ENCODE data around the gene SLC4A8.

Gene SLC4A8

GRCh38 chr12:51471111-51471864 lies 46.7 kb downstream of the SLC4A8 start:
- no peak overlapping the region for H3K4me3 ChIP-seq (ENCODE audit: low read length in 2 of 2)
- H3K14ac ChIP-seq (ENCODE audit: low read length): no peak overlapping the region
- H2AFZ ChIP-seq (ENCODE audit: low read length): no peak overlapping the region
- no peak overlapping the region for H3K27ac ChIP-seq (replicated peaks; ENCODE audit: low read length)
- no peak overlapping the region for H3K18ac ChIP-seq (ENCODE audit: low read length)
- no peak overlapping the region for H2BK15ac ChIP-seq (ENCODE audit: low read length)
- H4K91ac ChIP-seq (ENCODE audit: low read depth, low read length, poor library complexity): no peak overlapping the region
- no peak overlapping the region for H2AK5ac ChIP-seq (ENCODE audit: low read depth, low read length)
- no peaks in the 10 kb centered on the region for H3K79me1 ChIP-seq (ENCODE audit: low read depth, low read length)
- no peak overlapping the region for H2BK120ac ChIP-seq (ENCODE audit: low read depth, low read length)
- H2BK5ac ChIP-seq (ENCODE audit: low read length): no peak overlapping the region
- no peak overlapping the region for H3K23ac ChIP-seq (ENCODE audit: low read depth, low read length, poor library complexity)
- no peak overlapping the region for H4K8ac ChIP-seq (ENCODE audit: low read depth, low read length)
- H3K4me2 ChIP-seq (ENCODE audit: insufficient read depth, low read length, poor library complexity, severe bottlenecking): no peak overlapping the region
- DNase-seq (ENCODE audit: low spot score): no peak
- no peak overlapping the region for H3K9ac ChIP-seq (ENCODE audit: low read depth, low read length, poor library complexity)
- no peaks in the 10 kb centered on the region for H3K27me3 ChIP-seq (ENCODE audit: control insufficient read depth in 3 of 3, insufficient read depth in 3 of 3, low read depth in 1 of 3, low read length in 3 of 3)
- H3K9me3 ChIP-seq (replicated peaks in 1 of 2; ENCODE audit: control insufficient read depth in 2 of 2, insufficient read depth in 1 of 2, low read depth in 1 of 2, low read length in 2 of 2): no peaks in the 10 kb centered on the region
- H3K4me1 ChIP-seq (ENCODE audit: control insufficient read depth in 2 of 2, insufficient read depth in 1 of 2, low read depth in 1 of 2, low read length in 2 of 2): no peaks in the 10 kb centered on the region
- peaks cover 7 to 74% of the 10 kb centered on the region in 2 donors for H3K36me3 ChIP-seq (replicated peaks in 1 of 2; ENCODE audit: control insufficient read depth in 2 of 2, insufficient read depth in 2 of 2, low read length in 2 of 2)
- H2BK12ac ChIP-seq (ENCODE audit: low read length): no peak overlapping the region
- no CpG with 5 or more reads among the region's 7 CpGs for WGBS, 2 donors (ENCODE audit: extremely low coverage in 2 of 2, insufficient read length in 2 of 2, insufficient replicate concordance in 1 of 2)
- no peak overlapping the region for H3K4ac ChIP-seq (ENCODE audit: low read length)

DNA sequence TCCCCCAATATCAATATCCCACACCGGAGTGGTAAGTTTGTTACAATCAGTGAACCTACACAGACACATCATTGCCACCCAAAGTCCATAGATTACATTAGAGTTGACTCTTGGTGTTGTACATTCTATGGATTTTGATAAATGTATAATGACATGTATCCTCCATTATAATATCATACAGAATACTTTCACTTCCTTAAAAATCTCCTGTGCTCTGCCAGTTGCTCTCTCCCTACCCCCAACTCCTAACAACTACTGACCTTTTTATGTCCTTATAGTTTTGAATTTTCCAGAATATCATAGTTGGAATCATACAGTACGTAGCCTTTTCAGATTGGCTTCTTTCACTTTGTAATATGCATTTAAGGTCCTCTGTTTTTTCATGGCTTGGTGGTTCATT lies 48.4 kb downstream of the SLC4A8 start:
- Histone ChIP-seq H2AK5ac (ENCODE audit: low read depth, low read length) (no peak overlapping the region), H3K27me3 (ENCODE audit: control insufficient read depth in 3 of 3, insufficient read depth in 3 of 3, low read depth in 1 of 3, low read length in 3 of 3) (no peaks in the 10 kb centered on the region), H3K18ac (ENCODE audit: low read length) (no peak overlapping the region), H3K4me2 (ENCODE audit: insufficient read depth, low read length, poor library complexity, severe bottlenecking) (no peak overlapping the region), H4K8ac (ENCODE audit: low read depth, low read length) (no peak overlapping the region), H3K79me1 (ENCODE audit: low read depth, low read length) (no peaks in the 10 kb centered on the region), H3K4me1 (ENCODE audit: control insufficient read depth in 2 of 2, insufficient read depth in 1 of 2, low read depth in 1 of 2, low read length in 2 of 2) (no peaks in the 10 kb centered on the region), H2AFZ (ENCODE audit: low read length) (no peak overlapping the region), H3K9me3 (replicated peaks in 1 of 2; ENCODE audit: control insufficient read depth in 2 of 2, insufficient read depth in 1 of 2, low read depth in 1 of 2, low read length in 2 of 2) (no peaks in the 10 kb centered on the region), H3K14ac (ENCODE audit: low read length) (no peak overlapping the region), H2BK15ac (ENCODE audit: low read length) (no peak overlapping the region), H3K23ac (ENCODE audit: low read depth, low read length, poor library complexity) (no peak overlapping the region), H2BK120ac (ENCODE audit: low read depth, low read length) (no peak overlapping the region), H3K27ac (replicated peaks; ENCODE audit: low read length) (no peak overlapping the region), H3K9ac (ENCODE audit: low read depth, low read length, poor library complexity) (no peak overlapping the region), H3K4me3 (ENCODE audit: low read length in 2 of 2) (no peak overlapping the region), H2BK12ac (ENCODE audit: low read length) (no peak overlapping the region), H2BK5ac (ENCODE audit: low read length) (no peak overlapping the region), H3K36me3 (replicated peaks in 1 of 2; ENCODE audit: control insufficient read depth in 2 of 2, insufficient read depth in 2 of 2, low read length in 2 of 2) (peaks cover 7 to 69% of the 10 kb centered on the region in 2 donors), H3K4ac (ENCODE audit: low read length) (no peak overlapping the region), H4K91ac (ENCODE audit: low read depth, low read length, poor library complexity) (no peak overlapping the region)
- no peak for DNase-seq (ENCODE audit: low spot score)
- no CpG with 5 or more reads among the region's 2 CpGs for WGBS, 2 donors (ENCODE audit: extremely low coverage in 2 of 2, insufficient read length in 2 of 2, insufficient replicate concordance in 1 of 2)

DNA sequence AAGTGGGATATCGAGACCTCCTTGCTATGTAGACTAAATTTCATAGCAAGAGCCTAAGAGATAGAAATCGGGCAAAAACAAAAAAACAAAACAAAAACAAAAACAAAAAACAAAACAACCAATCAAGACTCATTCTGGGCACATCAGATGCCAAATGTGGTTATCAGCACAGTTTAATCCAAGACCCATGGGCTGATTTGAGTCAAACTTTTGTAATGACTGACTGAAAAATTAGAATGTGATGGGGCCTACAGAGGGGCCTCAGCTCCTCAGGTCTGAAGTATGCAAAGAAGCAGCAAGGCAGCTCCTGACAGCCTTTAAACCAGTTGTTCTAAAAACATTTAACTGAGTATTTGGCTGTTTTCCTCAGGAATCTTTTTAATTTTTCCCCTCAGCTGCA lies 49.3 kb downstream of the SLC4A8 start:
- Histone ChIP-seq H3K4me2 (ENCODE audit: insufficient read depth, low read length, poor library complexity, severe bottlenecking) (no peak overlapping the region), H2BK15ac (ENCODE audit: low read length) (no peak overlapping the region), H3K9ac (ENCODE audit: low read depth, low read length, poor library complexity) (no peak overlapping the region), H2AFZ (ENCODE audit: low read length) (no peak overlapping the region), H3K9me3 (replicated peaks in 1 of 2; ENCODE audit: control insufficient read depth in 2 of 2, insufficient read depth in 1 of 2, low read depth in 1 of 2, low read length in 2 of 2) (no peaks in the 10 kb centered on the region), H2BK12ac (ENCODE audit: low read length) (no peak overlapping the region), H3K4me3 (ENCODE audit: low read length in 2 of 2) (no peak overlapping the region), H3K18ac (ENCODE audit: low read length) (no peak overlapping the region), H2AK5ac (ENCODE audit: low read depth, low read length) (no peak overlapping the region), H3K23ac (ENCODE audit: low read depth, low read length, poor library complexity) (no peak overlapping the region), H3K27ac (replicated peaks; ENCODE audit: low read length) (no peak overlapping the region), H3K27me3 (ENCODE audit: control insufficient read depth in 3 of 3, insufficient read depth in 3 of 3, low read depth in 1 of 3, low read length in 3 of 3) (no peaks in the 10 kb centered on the region), H2BK5ac (ENCODE audit: low read length) (no peak overlapping the region), H3K4ac (ENCODE audit: low read length) (no peak overlapping the region), H3K79me1 (ENCODE audit: low read depth, low read length) (no peaks in the 10 kb centered on the region), H3K14ac (ENCODE audit: low read length) (no peak overlapping the region), H4K91ac (ENCODE audit: low read depth, low read length, poor library complexity) (no peak overlapping the region), H3K36me3 (replicated peaks in 1 of 2; ENCODE audit: control insufficient read depth in 2 of 2, insufficient read depth in 2 of 2, low read length in 2 of 2) (peaks cover 5 to 64% of the 10 kb centered on the region in 2 donors), H2BK120ac (ENCODE audit: low read depth, low read length) (no peak overlapping the region), H3K4me1 (ENCODE audit: control insufficient read depth in 2 of 2, insufficient read depth in 1 of 2, low read depth in 1 of 2, low read length in 2 of 2) (no peaks in the 10 kb centered on the region), H4K8ac (ENCODE audit: low read depth, low read length) (no peak overlapping the region)
- no peak for DNase-seq (ENCODE audit: low spot score)
- WGBS, 2 donors (ENCODE audit: extremely low coverage in 2 of 2, insufficient read length in 2 of 2, insufficient replicate concordance in 1 of 2): no CpG with 5 or more reads among the region's 2 CpGs

DNA sequence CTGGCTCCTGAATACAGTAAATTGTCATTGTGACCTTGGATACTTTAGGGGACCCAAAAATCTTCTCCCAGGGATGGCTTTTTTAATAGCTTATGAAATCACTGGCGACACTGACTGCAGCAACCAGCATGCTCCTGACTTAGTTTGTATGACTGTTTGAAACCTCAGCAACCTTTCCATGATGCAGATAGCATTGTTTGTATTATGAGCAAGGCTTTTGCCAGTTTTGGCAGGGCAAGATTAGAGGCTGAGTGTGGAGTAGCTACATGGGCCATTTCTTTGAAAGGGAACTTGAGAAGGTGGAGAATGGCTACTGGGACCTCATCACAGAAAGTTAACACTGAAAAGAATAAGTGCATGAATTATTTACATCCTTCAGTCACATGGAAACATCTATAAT lies 50.9 kb downstream of the SLC4A8 start:
- H3K4me2 ChIP-seq (ENCODE audit: insufficient read depth, low read length, poor library complexity, severe bottlenecking): no peak overlapping the region
- H3K4me3 ChIP-seq (ENCODE audit: low read length in 2 of 2): no peak overlapping the region
- H3K23ac ChIP-seq (ENCODE audit: low read depth, low read length, poor library complexity): no peak overlapping the region
- H3K9ac ChIP-seq (ENCODE audit: low read depth, low read length, poor library complexity): no peak overlapping the region
- no peaks in the 10 kb centered on the region for H3K27me3 ChIP-seq (ENCODE audit: control insufficient read depth in 3 of 3, insufficient read depth in 3 of 3, low read depth in 1 of 3, low read length in 3 of 3)
- peaks cover 3 to 53% of the 10 kb centered on the region in 2 donors for H3K36me3 ChIP-seq (replicated peaks in 1 of 2; ENCODE audit: control insufficient read depth in 2 of 2, insufficient read depth in 2 of 2, low read length in 2 of 2)
- H2BK120ac ChIP-seq (ENCODE audit: low read depth, low read length): no peak overlapping the region
- H2BK12ac ChIP-seq (ENCODE audit: low read length): no peak overlapping the region
- H2AFZ ChIP-seq (ENCODE audit: low read length): no peak overlapping the region
- H3K27ac ChIP-seq (replicated peaks; ENCODE audit: low read length): no peak overlapping the region
- no peaks in the 10 kb centered on the region for H3K4me1 ChIP-seq (ENCODE audit: control insufficient read depth in 2 of 2, insufficient read depth in 1 of 2, low read depth in 1 of 2, low read length in 2 of 2)
- WGBS, 2 donors (ENCODE audit: extremely low coverage in 2 of 2, insufficient read length in 2 of 2, insufficient replicate concordance in 1 of 2): no CpG with 5 or more reads among the region's 1 CpG
- no peak overlapping the region for H4K8ac ChIP-seq (ENCODE audit: low read depth, low read length)
- H3K9me3 ChIP-seq (replicated peaks in 1 of 2; ENCODE audit: control insufficient read depth in 2 of 2, insufficient read depth in 1 of 2, low read depth in 1 of 2, low read length in 2 of 2): no peaks in the 10 kb centered on the region
- H2AK5ac ChIP-seq (ENCODE audit: low read depth, low read length): no peak overlapping the region
- no peak overlapping the region for H3K14ac ChIP-seq (ENCODE audit: low read length)
- H3K79me1 ChIP-seq (ENCODE audit: low read depth, low read length): no peaks in the 10 kb centered on the region
- H4K91ac ChIP-seq (ENCODE audit: low read depth, low read length, poor library complexity): no peak overlapping the region
- no peak overlapping the region for H2BK5ac ChIP-seq (ENCODE audit: low read length)
- no peak overlapping the region for H3K18ac ChIP-seq (ENCODE audit: low read length)
- no peak overlapping the region for H2BK15ac ChIP-seq (ENCODE audit: low read length)
- DNase-seq (ENCODE audit: low spot score): no peak
- no peak overlapping the region for H3K4ac ChIP-seq (ENCODE audit: low read length)

Data from neuronal stem cell (in vitro differentiated cells).